Liver (tissue), 9 donors: ENCODE measurements around the gene H1-8. TPM values are rescaled to one million over a fixed set of nuclear protein-coding genes. Genes with fewer than 3 reads are reported as not detected.

Experiments
- DNase-seq: peaks from one replicate; pipeline ENCODE4 v3.0.0-alpha.2; 2017; ENCODE audit warnings: low spot score
- H3K27ac ChIP-seq, 2 donors: one replicate each; pipeline ENCODE4 v1.7.0; 2013; ENCODE audit warnings: inconsistent platforms in 2 of 2, low read length in 2 of 2, control low read depth in 1 of 2, low read depth in 1 of 2, mild to moderate bottlenecking in 1 of 2
- H3K27me3 ChIP-seq, 4 donors: one replicate each; pipeline versions ENCODE4 v1.6.1 to v1.7.0; 2013; ENCODE audit warnings: low read length in 3 of 4, inconsistent platforms in 1 of 4, mild to moderate bottlenecking in 1 of 4, moderate library complexity in 1 of 4; ENCODE audit not compliant: control insufficient read depth in 4 of 4, insufficient read depth in 4 of 4
- H3K36me3 ChIP-seq, 4 donors: one replicate each; pipeline versions ENCODE4 v1.6.1 to v1.7.0; 2013; ENCODE audit warnings: low read length in 3 of 4, mild to moderate bottlenecking in 3 of 4, low read depth in 1 of 4, moderate library complexity in 1 of 4; ENCODE audit not compliant: control insufficient read depth in 4 of 4, insufficient read depth in 3 of 4
- H3K4me1 ChIP-seq, 4 donors: one replicate each; pipeline versions ENCODE4 v1.6.1 to v1.7.0; 2013; ENCODE audit warnings: low read length in 3 of 4, mild to moderate bottlenecking in 3 of 4, moderate library complexity in 1 of 4; ENCODE audit not compliant: control insufficient read depth in 4 of 4, insufficient read depth in 4 of 4
- H3K4me3 ChIP-seq, 3 donors: one replicate each; pipeline versions ENCODE4 v1.6.1 to v1.7.0; 2013; ENCODE audit warnings: low read length in 3 of 3, control low read depth in 1 of 3, low read depth in 1 of 3, mild to moderate bottlenecking in 1 of 3
- H3K9ac ChIP-seq, 2 donors: one replicate each; pipeline ENCODE4 v1.7.0; 2013; ENCODE audit warnings: low read length in 2 of 2, mild to moderate bottlenecking in 2 of 2, moderate library complexity in 2 of 2, control low read depth in 1 of 2, low read depth in 1 of 2
- H3K9me3 ChIP-seq, 4 donors: one replicate each; pipeline versions ENCODE4 v1.6.1 to v1.7.0; 2013; ENCODE audit warnings: low read length in 3 of 4; ENCODE audit not compliant: control insufficient read depth in 4 of 4
- ATF3 ChIP-seq: IDR thresholded peaks from 2 replicates; pipeline ENCODE4 v1.6.1; 2016; ENCODE audit warnings: antibody characterized with exemption
- EGR1 ChIP-seq, 2 donors: IDR thresholded peaks; 2 replicates each; pipeline ENCODE4 v1.6.1; 2016 to 2018; ENCODE audit warnings: antibody characterized with exemption in 2 of 2, low read depth in 2 of 2
- FOXA2 ChIP-seq: IDR thresholded peaks from 2 replicates; pipeline ENCODE4 v1.6.1; 2016; ENCODE audit warnings: antibody characterized with exemption
- GABPA ChIP-seq, 2 donors: IDR thresholded peaks in 1 of 2; conservative IDR thresholded peaks in 1 of 2; 2 replicates each; pipeline ENCODE4 v1.6.1; 2016; ENCODE audit warnings: antibody characterized with exemption in 2 of 2, mild to moderate bottlenecking in 1 of 2, moderate library complexity in 1 of 2
- HNF4A ChIP-seq, 2 donors: conservative IDR thresholded peaks; 2 replicates each; pipeline ENCODE4 v1.6.1; 2016; ENCODE audit warnings: antibody characterized with exemption in 2 of 2, mild to moderate bottlenecking in 2 of 2
- HNF4G ChIP-seq: IDR thresholded peaks from 2 replicates; pipeline ENCODE4 v1.6.1; 2016; ENCODE audit warnings: antibody characterized with exemption
- JUND ChIP-seq, 2 donors: IDR thresholded peaks; 2 replicates each; pipeline ENCODE4 v1.6.1; 2016; ENCODE audit warnings: antibody characterized with exemption in 2 of 2
- MAX ChIP-seq: IDR thresholded peaks from 2 replicates; pipeline ENCODE4 v1.6.1; 2016; ENCODE audit warnings: antibody characterized with exemption
- NR2F2 ChIP-seq: IDR thresholded peaks from 2 replicates; pipeline ENCODE4 v1.6.1; 2016; ENCODE audit warnings: antibody characterized with exemption
- RAD21 ChIP-seq, 2 donors: IDR thresholded peaks; 2 replicates each; pipeline ENCODE4 v1.6.1; 2016; ENCODE audit warnings: antibody characterized with exemption in 2 of 2, mild to moderate bottlenecking in 2 of 2
- REST ChIP-seq: IDR thresholded peaks from 2 replicates; pipeline ENCODE4 v1.6.1; 2016; ENCODE audit warnings: antibody characterized with exemption, mild to moderate bottlenecking
- RXRA ChIP-seq, 2 donors: IDR thresholded peaks; 2 replicates each; pipeline ENCODE4 v1.6.1; 2017 to 2018; ENCODE audit warnings: antibody characterized with exemption in 2 of 2, mild to moderate bottlenecking in 1 of 2
- TAF1 ChIP-seq: conservative IDR thresholded peaks from 2 replicates; pipeline ENCODE4 v1.6.1; 2016; ENCODE audit warnings: antibody characterized with exemption, mild to moderate bottlenecking
- YY1 ChIP-seq: IDR thresholded peaks from 2 replicates; pipeline ENCODE4 v1.6.1; 2016; ENCODE audit warnings: antibody characterized with exemption, mild to moderate bottlenecking
- ZBTB33 ChIP-seq: IDR thresholded peaks from 2 replicates; pipeline ENCODE4 v1.6.1; 2016; ENCODE audit warnings: antibody characterized with exemption
- WGBS: extraction: QIAGEN DNeasy Blood & Tissue Kit; methylation state at CpG from one replicate; pipeline ENCODE4 v1.1.7; 2013; 5-methylcytosine and 5-hydroxymethylcytosine counted together
- polyA plus RNA-seq, 2 donors: library from polyadenylated mRNA; stranded (reverse) in 1 of 2; unstranded in 1 of 2; fragments of 200-250 nt in 1 of 2; fragments of >200 nt in 1 of 2; fragmentation: Nextera tagmentation in 1 of 2; extraction: Ambion mirVana in 1 of 2; gene quantifications; one replicate each; pipeline versions ENCODE4 v1.2.1 to v1.2.3, GENCODE V29; 2013 to 2015
- total RNA-seq, 2 donors: library from RNA; depleted of rRNA; stranded (reverse); fragments of >200 nt; gene quantifications; one replicate each; pipeline ENCODE4 v1.2.3, GENCODE V29; 2014
- donor health status: healthy.
- donor health status: healthy.
- donor health status: healthy.
- donor health status: healthy.
- donor health status: healthy.

H1-8 gene
- total and polyA plus RNA-seq, 4 donors: not detected

- Histone ChIP-seq H3K9me3 (no peaks in the 10 kb centered on the region), H3K4me1 (peaks cover 0 to 9% (median 2%) of the 10 kb centered on the region in 4 donors), H3K36me3 (no peaks in the 10 kb centered on the region), H3K9ac (no peak overlapping the region), H3K27me3 (no peaks in the 10 kb centered on the region), H3K27ac (no peak overlapping the region), H3K4me3 (no peak overlapping the region)
- no peak for DNase-seq
- 63% methylated on average over 6 of the region's 6 CpGs for WGBS
- TF ChIP-seq RAD21 (IDR thresholded peaks at IDR 0.05): no peak
These were observed 10.2 kb downstream of the H1-8 start for GRCh38 chr3:129553171-129553570.

GRCh38 chr3:129553719-129554118 is 10.7 kb downstream of the H1-8 start:
- H3K9me3 ChIP-seq: no peaks in the 10 kb centered on the region
- no peak overlapping the region for H3K4me3 ChIP-seq
- no peaks in the 10 kb centered on the region for H3K36me3 ChIP-seq
- WGBS: 53% methylated on average over 15 of the region's 15 CpGs
- no peak for DNase-seq
- H3K27ac ChIP-seq: no peak overlapping the region
- TF ChIP-seq HNF4A (conservative IDR thresholded peaks at IDR 0.05) (no peak), JUND (IDR thresholded peaks at IDR 0.05) (no peak)
- H3K9ac ChIP-seq: no peak overlapping the region
- peaks cover 0 to 13% (median 2%) of the 10 kb centered on the region in 4 donors for H3K4me1 ChIP-seq
- no peaks in the 10 kb centered on the region for H3K27me3 ChIP-seq

GRCh38 chr3:129554356-129555152 is 11.6 kb downstream of the H1-8 start:
- no peaks in the 10 kb centered on the region for H3K9me3 ChIP-seq
- WGBS: 68% methylated on average over 13 of the region's 13 CpGs
- TF ChIP-seq NR2F2 (peak; percentile 29), EGR1 (IDR thresholded peaks at IDR 0.05; ENCODE audit: low read depth in 2 of 2) (no peak), MAX (no peak)
- H3K27ac ChIP-seq: no peak overlapping the region
- no peak for DNase-seq
- no peak overlapping the region for H3K9ac ChIP-seq
- no peaks in the 10 kb centered on the region for H3K27me3 ChIP-seq
- H3K4me3 ChIP-seq: no peak overlapping the region
- no peaks in the 10 kb centered on the region for H3K36me3 ChIP-seq
- peaks cover 0 to 13% (median 2%) of the 10 kb centered on the region in 4 donors for H3K4me1 ChIP-seq

GRCh38 chr3:129555153-129555550 is 12.2 kb downstream of the H1-8 start:
- H3K36me3 ChIP-seq: no peaks in the 10 kb centered on the region
- H3K9me3 ChIP-seq: no peaks in the 10 kb centered on the region
- no peak for DNase-seq
- no peak overlapping the region for H3K27ac ChIP-seq
- no peaks in the 10 kb centered on the region for H3K27me3 ChIP-seq
- H3K4me1 ChIP-seq: peaks cover 0 to 13% (median 2%) of the 10 kb centered on the region in 4 donors
- H3K9ac ChIP-seq: no peak overlapping the region
- WGBS: 82% methylated on average over 15 of the region's 15 CpGs
- no peak overlapping the region for H3K4me3 ChIP-seq
- TF ChIP-seq RAD21 (IDR thresholded peaks at IDR 0.05): no peak
- TF ChIP-seq ZBTB33: no peak
- TF ChIP-seq EGR1 (IDR thresholded peaks at IDR 0.05; ENCODE audit: low read depth in 2 of 2): no peak
- TF ChIP-seq REST: no peak
- no peak for TF ChIP-seq HNF4A (conservative IDR thresholded peaks at IDR 0.05)
- TF ChIP-seq FOXA2: no peak
- TF ChIP-seq JUND (IDR thresholded peaks at IDR 0.05): no peak
- TF ChIP-seq YY1: no peak
- no peak for TF ChIP-seq GABPA (IDR thresholded peaks at IDR 0.05 in 1 of 2, conservative IDR thresholded peaks at IDR 0.05 in 1 of 2)
- no peak for TF ChIP-seq NR2F2
- no peak for TF ChIP-seq ATF3
- TF ChIP-seq HNF4G: no peak
- no peak for TF ChIP-seq RXRA (IDR thresholded peaks at IDR 0.05)
- no peak for TF ChIP-seq TAF1
- TF ChIP-seq MAX: no peak
